Kidney (tissue), 14 donors: ENCODE results near the gene HOXA3. TPM values are rescaled to one million over a fixed set of nuclear protein-coding genes. Genes with fewer than 3 reads are reported as not detected.
A peak's percentile ranks its signal among the peaks of the same experiment; 100 is the strongest.

Source experiments
- DNase-seq, 5 donors: peaks; one replicate each; pipeline ENCODE4 v3.0.0-alpha.2; 2013 to 2020
- FAIRE-seq: peaks from 2 replicates; lab custom pipeline; 2012; peaks lifted over from hg19 to GRCh38; lab: Jason Lieb, UNC
- H3K27ac ChIP-seq, 2 donors: one replicate each; pipeline ENCODE4 v1.7.0; 2013; ENCODE audit warnings: low read depth in 2 of 2, low read length in 2 of 2, inconsistent platforms in 1 of 2
- H3K27me3 ChIP-seq: one replicate; pipeline ENCODE4 v1.7.1; 2013; ENCODE audit warnings: low read length, inconsistent platforms; ENCODE audit not compliant: control insufficient read depth, insufficient read depth
- H3K36me3 ChIP-seq, 3 donors: one replicate each; pipeline versions ENCODE4 v1.7.0 to v1.7.1; 2013; ENCODE audit warnings: low read length in 3 of 3, control low read depth in 1 of 3, inconsistent platforms in 1 of 3; ENCODE audit not compliant: insufficient read depth in 3 of 3, control insufficient read depth in 2 of 3
- H3K4me1 ChIP-seq, 3 donors: one replicate each; pipeline versions ENCODE4 v1.7.0 to v1.7.1; 2013; ENCODE audit warnings: low read length in 3 of 3, inconsistent platforms in 1 of 3, low read depth in 1 of 3; ENCODE audit not compliant: control insufficient read depth in 2 of 3, insufficient read depth in 2 of 3
- H3K4me3 ChIP-seq, 3 donors: one replicate each; pipeline versions ENCODE4 v1.7.0 to v1.8.1; 2013; ENCODE audit warnings: low read length in 3 of 3, control low read depth in 1 of 3, inconsistent platforms in 1 of 3
- H3K9ac ChIP-seq, 3 donors: one replicate each; pipeline versions ENCODE4 v1.7.0 to v1.7.1; 2013; ENCODE audit warnings: low read length in 3 of 3, control low read depth in 1 of 3, inconsistent platforms in 1 of 3
- H3K9me3 ChIP-seq, 3 donors: one replicate each; pipeline versions ENCODE4 v1.7.0 to v1.7.1; 2013; ENCODE audit warnings: low read length in 3 of 3, control low read depth in 1 of 3, inconsistent platforms in 1 of 3; ENCODE audit not compliant: control insufficient read depth in 2 of 3, insufficient read depth in 1 of 3
- intact Hi-C: fragments of 100-400 bp; cut with DNase I; formaldehyde crosslinking; loops from one replicate; pipeline ENCODE4 v1.11.1; 2022
- polyA plus RNA-seq: library from polyadenylated mRNA; stranded (reverse); fragments of 350-450 nt; fragmentation: Illumina TruSeq; extraction: RNeasy Lipid Tissue Mini Kit (QIAGEN cat#74804); gene quantifications from one replicate; pipeline ENCODE4 v1.2.3, GENCODE V29; 2014; ENCODE audit warnings: low read depth, low replicate concordance; ENCODE audit not compliant: insufficient read depth
- total RNA-seq: library from RNA; stranded (reverse); fragmentation: NEBNext Ultra II Directional; extraction: Animal tissue kit (Norgen Biotek cat#: 25700); gene quantifications from one replicate; pipeline ENCODE4 v1.2.1, GENCODE V29; 2021
- TF ChIP-seq, protein P1 (sequence below): IDR thresholded peaks from 3 replicates; pipeline ENCODE4 v1.5.1; 2012; ENCODE audit warnings: mild to moderate bottlenecking, moderate library complexity, borderline replicate concordance; ENCODE audit not compliant: insufficient read depth; ENCODE audit errors: extremely low read depth
- donor health status: control.
- donor health status: control.
- donor health status: control.
- donor health status: control.
- donor health status: control.
- donor health status: DM: yes; HTN: yes; CAD: no.
- donor health status: Normal renal cell carcinoma (clear cell type).

HOXA3 gene
- total and polyA plus RNA-seq, 2 donors from 2014 or later, result 6.3 to 21.2 TPM

DNA sequence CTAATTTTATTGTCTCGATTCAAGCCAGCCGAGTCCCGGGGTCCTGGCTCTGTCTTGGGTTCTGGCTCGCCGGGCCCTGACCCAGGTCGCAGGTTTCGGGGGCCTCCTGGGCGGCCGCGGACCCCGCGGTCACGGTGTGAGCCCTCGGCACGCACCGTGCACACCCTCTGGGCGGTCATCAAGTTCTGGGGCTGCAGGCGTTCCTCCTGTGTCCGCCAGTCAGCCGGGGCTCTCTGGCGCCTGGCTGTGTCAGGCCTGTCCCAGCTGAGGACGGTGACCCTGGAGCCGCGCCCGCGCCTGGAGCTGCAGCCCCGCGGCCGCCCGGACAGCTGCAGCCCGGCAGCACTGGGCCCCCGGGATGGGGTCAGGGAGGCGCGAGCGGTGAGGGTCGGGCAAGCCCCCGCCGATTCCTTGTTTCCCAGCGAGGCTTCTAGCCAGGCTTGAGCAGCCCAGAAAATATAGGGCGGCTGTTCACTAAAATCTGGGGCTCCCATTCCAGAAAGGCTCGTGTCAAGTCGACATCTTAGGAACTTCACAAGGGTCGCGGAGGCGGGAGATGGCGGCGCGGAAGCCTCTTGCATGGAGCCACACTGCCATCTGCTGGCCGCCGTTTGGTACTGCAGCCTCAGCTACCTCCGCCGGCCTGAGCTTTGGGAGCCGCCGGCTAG is 8.3 kb upstream of the HOXA3 start:
- no peaks in the 10 kb centered on the region for H3K27me3 ChIP-seq
- H3K9ac ChIP-seq, result peak overlapping the region; percentile 27 to 77 (median 69)
- TF ChIP-seq, protein P1, sequence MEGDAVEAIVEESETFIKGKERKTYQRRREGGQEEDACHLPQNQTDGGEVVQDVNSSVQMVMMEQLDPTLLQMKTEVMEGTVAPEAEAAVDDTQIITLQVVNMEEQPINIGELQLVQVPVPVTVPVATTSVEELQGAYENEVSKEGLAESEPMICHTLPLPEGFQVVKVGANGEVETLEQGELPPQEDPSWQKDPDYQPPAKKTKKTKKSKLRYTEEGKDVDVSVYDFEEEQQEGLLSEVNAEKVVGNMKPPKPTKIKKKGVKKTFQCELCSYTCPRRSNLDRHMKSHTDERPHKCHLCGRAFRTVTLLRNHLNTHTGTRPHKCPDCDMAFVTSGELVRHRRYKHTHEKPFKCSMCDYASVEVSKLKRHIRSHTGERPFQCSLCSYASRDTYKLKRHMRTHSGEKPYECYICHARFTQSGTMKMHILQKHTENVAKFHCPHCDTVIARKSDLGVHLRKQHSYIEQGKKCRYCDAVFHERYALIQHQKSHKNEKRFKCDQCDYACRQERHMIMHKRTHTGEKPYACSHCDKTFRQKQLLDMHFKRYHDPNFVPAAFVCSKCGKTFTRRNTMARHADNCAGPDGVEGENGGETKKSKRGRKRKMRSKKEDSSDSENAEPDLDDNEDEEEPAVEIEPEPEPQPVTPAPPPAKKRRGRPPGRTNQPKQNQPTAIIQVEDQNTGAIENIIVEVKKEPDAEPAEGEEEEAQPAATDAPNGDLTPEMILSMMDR, result peak; percentile 99
- H3K4me3 ChIP-seq, result peak overlapping the region; percentile 23 to 86 (median 77)
- peak overlapping the region; percentile 96 to 98 for H3K27ac ChIP-seq
- intact Hi-C loops, result no loop called here
- peak; percentile 96 to 98 (median 97) for DNase-seq
- H3K9me3 ChIP-seq, result no peaks in the 10 kb centered on the region
- no peak for FAIRE-seq
- peaks cover 0 to 9% (median 5%) of the 10 kb centered on the region in 3 donors for H3K36me3 ChIP-seq
- peaks cover 0 to 6% (median 5%) of the 10 kb centered on the region in 3 donors for H3K4me1 ChIP-seq

DNA sequence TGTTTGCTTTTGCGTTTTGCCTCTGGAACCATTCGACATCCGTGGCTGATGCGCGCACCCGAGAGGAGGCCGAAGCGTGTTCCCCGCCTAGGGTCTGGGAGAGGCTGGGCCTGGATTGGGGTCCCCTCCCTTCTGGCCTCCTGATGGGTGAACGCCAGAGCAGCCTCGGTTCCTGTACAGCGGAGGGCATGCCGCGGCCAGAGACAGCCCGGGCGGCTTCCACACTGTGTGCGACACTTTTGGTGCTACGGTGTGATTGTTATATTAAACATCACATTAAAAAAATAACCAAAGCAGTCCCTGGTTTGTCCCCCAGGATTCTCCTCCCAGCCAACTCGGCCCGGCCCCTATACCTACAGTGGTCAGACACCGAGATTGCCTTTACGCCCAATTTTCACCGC is 7.8 kb upstream of the HOXA3 start:
- H3K9me3 ChIP-seq, result no peaks in the 10 kb centered on the region
- H3K9ac ChIP-seq, result peak overlapping the region; percentile 40 to 77 (median 69)
- peak overlapping the region; percentile 23 to 86 (median 77) for H3K4me3 ChIP-seq
- TF ChIP-seq, protein P1, result no peak
- DNase-seq, result peak in 2 of 5 donors; percentile 70 to 82
- FAIRE-seq, result no peak
- peaks cover 0 to 9% (median 5%) of the 10 kb centered on the region in 3 donors for H3K36me3 ChIP-seq
- intact Hi-C loops, result no loop called here
- H3K27me3 ChIP-seq, result no peaks in the 10 kb centered on the region
- peaks cover 0 to 7% (median 5%) of the 10 kb centered on the region in 3 donors for H3K4me1 ChIP-seq
- H3K27ac ChIP-seq, result peak overlapping the region; percentile 96 to 98

- TF ChIP-seq, protein P1, result no peak
- H3K36me3 ChIP-seq, result peaks cover 0 to 9% (median 5%) of the 10 kb centered on the region in 3 donors
- no peaks in the 10 kb centered on the region for H3K9me3 ChIP-seq
- FAIRE-seq (no peak), DNase-seq (peak in 3 of 5 donors; percentile 68 to 79 (median 76))
- peaks cover 0 to 7% (median 6%) of the 10 kb centered on the region in 3 donors for H3K4me1 ChIP-seq
- H3K4me3 ChIP-seq, result peak overlapping the region; percentile 37 to 86 (median 77)
- H3K27ac ChIP-seq, result peak overlapping the region; percentile 96 to 98
- H3K27me3 ChIP-seq, result no peaks in the 10 kb centered on the region
- intact Hi-C loops, result loop anchor here (10.0 kb wide), 1 partner anchor 785 kb away; no protein-coding TSS in a partner anchor
- H3K9ac ChIP-seq, result peak overlapping the region; percentile 45 to 77 (median 76)
These were observed 7.1 kb upstream of the HOXA3 start for GRCh38 chr7:27159266-27160144.
